Spleen (tissue), 11 donors: ENCODE measurements around the gene LPCAT3. TPM values are rescaled to one million over a fixed set of nuclear protein-coding genes. Genes with fewer than 3 reads are reported as not detected.
"Not testable (repeated sequence)": the region's sequence is repeated elsewhere in the genome, so short reads cannot be mapped to it uniquely, and the experiment has no call there.

Experiments used
- DNase-seq: peaks from one replicate; pipeline ENCODE4 v3.0.0-alpha.2; 2020
- H3K27ac ChIP-seq, 8 donors: fragments of 200-600 bp; sonication (generic) in 7 of 8; 1 replicate in 4 of 8; 2 replicates in 4 of 8; pipeline versions ENCODE4 v1.5.0 to v1.8.0; 2016 to 2021; ENCODE audit warnings: inconsistent platforms in 4 of 8, mild to moderate bottlenecking in 4 of 8, moderate library complexity in 1 of 8
- H3K27me3 ChIP-seq, 7 donors: fragments of 200-600 bp; sonication (generic) in 6 of 7; replicated peaks in 1 of 7; 1 replicate in 4 of 7; 2 replicates in 3 of 7; pipeline versions ENCODE4 v1.5.0 to v1.8.0; 2016 to 2021; ENCODE audit warnings: inconsistent platforms in 3 of 7, mild to moderate bottlenecking in 1 of 7
- H3K36me3 ChIP-seq, 6 donors: fragments of 200-600 bp; sonication (generic) in 5 of 6; 1 replicate in 4 of 6; 2 replicates in 2 of 6; pipeline versions ENCODE4 v1.5.0 to v1.8.0; 2016 to 2021; ENCODE audit warnings: inconsistent platforms in 2 of 6
- H3K4me1 ChIP-seq, 6 donors: fragments of 200-600 bp; sonication (generic) in 5 of 6; 1 replicate in 3 of 6; 2 replicates in 3 of 6; pipeline versions ENCODE4 v1.5.0 to v1.8.0; 2016 to 2021; ENCODE audit warnings: inconsistent platforms in 3 of 6
- H3K4me3 ChIP-seq, 8 donors: fragments of 200-600 bp; sonication (generic) in 7 of 8; 1 replicate in 4 of 8; 2 replicates in 4 of 8; pipeline versions ENCODE4 v1.5.0 to v1.8.0; 2016 to 2021; ENCODE audit warnings: inconsistent platforms in 4 of 8, mild to moderate bottlenecking in 4 of 8, moderate library complexity in 2 of 8
- H3K9me3 ChIP-seq, 8 donors: fragments of 200-600 bp; sonication (generic) in 7 of 8; 1 replicate in 4 of 8; 2 replicates in 4 of 8; pipeline versions ENCODE4 v1.5.0 to v1.8.0; 2016 to 2021; ENCODE audit warnings: inconsistent platforms in 4 of 8
- POLR2A ChIP-seq, 3 donors: fragments of 450-650 bp; IDR thresholded peaks; one replicate each; pipeline ENCODE4 v1.5.1; 2017; ENCODE audit warnings: antibody characterized with exemption in 3 of 3, mild to moderate bottlenecking in 1 of 3
- POLR2AphosphoS5 ChIP-seq, 3 donors: sonication (generic); formaldehyde crosslinking; IDR thresholded peaks; one replicate each; pipeline ENCODE4 v1.5.1; 2017; ENCODE audit warnings: antibody characterized with exemption in 3 of 3
- WGBS, 5 donors: extraction: QIAGEN DNeasy Blood & Tissue Kit in 3 of 5; methylation state at CpG; one replicate each; pipeline versions ENCODE4 v1.1.5 to v1.1.7; 2013 to 2018; 5-methylcytosine and 5-hydroxymethylcytosine counted together
- intact Hi-C: fragments of 100-400 bp; cut with DNase I; formaldehyde crosslinking; loops from one replicate; pipeline ENCODE4 v1.15.0; 2023; ENCODE audit warnings: low total_unique reads
- polyA plus RNA-seq, 3 donors: library from polyadenylated mRNA; stranded (reverse); fragments of 200-250 nt; gene quantifications; one replicate each; pipeline ENCODE4 v1.2.1, GENCODE V29; 2013
- total RNA-seq, 7 donors: library from RNA; depleted of rRNA in 3 of 7; stranded (reverse); fragments of >200 nt in 3 of 7; fragmentation: NEBNext Ultra II Directional in 4 of 7; extraction: Animal tissue kit (Norgen Biotek cat#: 25700) in 4 of 7; gene quantifications; one replicate each; pipeline versions ENCODE4 v1.1.0 to v1.2.1, GENCODE V29; 2016 to 2021
- TF ChIP-seq, protein P1 (sequence below), 11 experiments: fragments of 200-600 bp in 7 of 11; fragments of 450-650 bp in 4 of 11; sonication (generic) in 4 of 11; IDR thresholded peaks in 8 of 11; conservative IDR thresholded peaks in 3 of 11; 1 replicate in 7 of 11; 2 replicates in 4 of 11; pipeline versions ENCODE4 v1.4.0 to v1.8.0; 2016 to 2021; ENCODE audit warnings: antibody characterized with exemption in 11 of 11, inconsistent platforms in 4 of 11, mild to moderate bottlenecking in 1 of 11
- donor health status: healthy with polysubstance abuse.
- donor health status: DM: no; HTN: no; CAD: no; lungs with moderate emphysema.
- donor health status: DM: no; HTN: no; CAD: no.
- donor health status: Bipolar disorder and iron deficiency.
- donor health status: healthy.
- donor health status: DM: no; HTN: no; CAD: no.
- donor health status: DM: yes; HTN: yes; CAD: no.

The LPCAT3 gene
- total and polyA plus RNA-seq, 10 donors: 9.7 to 52.5 (median 36.9) TPM

DNA sequence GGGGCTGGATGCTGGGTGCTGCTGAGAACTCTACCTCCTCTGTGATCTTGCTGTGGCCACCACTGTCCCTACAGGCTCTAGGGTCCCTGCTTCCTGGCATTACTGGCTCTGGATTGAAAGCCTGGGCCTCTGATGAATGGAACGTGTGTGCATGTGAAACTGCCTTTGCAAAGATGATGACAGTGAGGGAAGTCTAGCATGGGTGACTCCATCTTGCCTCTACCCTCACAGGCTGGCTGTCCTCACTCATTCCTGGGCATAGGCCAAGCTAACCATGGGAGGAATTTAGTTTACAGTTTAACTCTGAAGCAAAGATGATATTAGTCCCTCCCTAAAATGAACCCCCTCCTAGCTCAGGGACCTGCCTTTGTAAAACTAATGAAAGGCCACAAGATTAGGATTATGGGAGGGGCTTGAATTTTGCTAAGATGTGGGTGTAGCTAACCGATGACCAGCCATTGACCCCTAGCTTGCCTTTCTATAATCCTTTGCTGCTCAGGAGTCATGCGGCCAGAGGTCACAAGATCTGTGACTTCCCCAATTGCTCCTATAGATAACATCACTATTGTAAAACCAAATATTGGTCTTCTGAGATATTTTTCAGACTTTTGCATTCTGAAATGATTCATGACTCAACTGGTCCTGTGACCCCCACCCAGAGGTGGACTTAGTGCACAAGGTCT lies 40.0 kb upstream of the LPCAT3 start:
- intact Hi-C loops: no loop called here
- Histone ChIP-seq H3K27ac (no peak overlapping the region), H3K4me1 (peaks cover 0 to 13% (median 6%) of the 10 kb centered on the region in 6 donors), H3K36me3 (no peaks in the 10 kb centered on the region), H3K27me3 (peaks cover 0 to 14% (median 0%) of the 10 kb centered on the region in 7 donors), H3K9me3 (no peaks in the 10 kb centered on the region), H3K4me3 (no peak overlapping the region)
- WGBS, 5 donors: 62 to 84% (median 82%) methylated on average over 3 of the region's 3 CpGs
- TF ChIP-seq POLR2A (IDR thresholded peaks at IDR 0.05) (no peak), POLR2AphosphoS5 (IDR thresholded peaks at IDR 0.05) (no peak)
- TF ChIP-seq, protein P1, sequence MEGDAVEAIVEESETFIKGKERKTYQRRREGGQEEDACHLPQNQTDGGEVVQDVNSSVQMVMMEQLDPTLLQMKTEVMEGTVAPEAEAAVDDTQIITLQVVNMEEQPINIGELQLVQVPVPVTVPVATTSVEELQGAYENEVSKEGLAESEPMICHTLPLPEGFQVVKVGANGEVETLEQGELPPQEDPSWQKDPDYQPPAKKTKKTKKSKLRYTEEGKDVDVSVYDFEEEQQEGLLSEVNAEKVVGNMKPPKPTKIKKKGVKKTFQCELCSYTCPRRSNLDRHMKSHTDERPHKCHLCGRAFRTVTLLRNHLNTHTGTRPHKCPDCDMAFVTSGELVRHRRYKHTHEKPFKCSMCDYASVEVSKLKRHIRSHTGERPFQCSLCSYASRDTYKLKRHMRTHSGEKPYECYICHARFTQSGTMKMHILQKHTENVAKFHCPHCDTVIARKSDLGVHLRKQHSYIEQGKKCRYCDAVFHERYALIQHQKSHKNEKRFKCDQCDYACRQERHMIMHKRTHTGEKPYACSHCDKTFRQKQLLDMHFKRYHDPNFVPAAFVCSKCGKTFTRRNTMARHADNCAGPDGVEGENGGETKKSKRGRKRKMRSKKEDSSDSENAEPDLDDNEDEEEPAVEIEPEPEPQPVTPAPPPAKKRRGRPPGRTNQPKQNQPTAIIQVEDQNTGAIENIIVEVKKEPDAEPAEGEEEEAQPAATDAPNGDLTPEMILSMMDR (IDR thresholded peaks at IDR 0.05 in 8 of 11, conservative IDR thresholded peaks at IDR 0.05 in 3 of 11): no peak
- DNase-seq: no peak

- intact Hi-C loops, H3K4me3 ChIP-seq, H3K9me3 ChIP-seq, DNase-seq, H3K27ac ChIP-seq, H3K4me1 ChIP-seq, H3K36me3 ChIP-seq: not testable (repeated sequence)
- H3K27me3 ChIP-seq: peaks cover 0 to 14% (median 0%) of the 10 kb centered on the region in 7 donors
- WGBS, 5 donors: 83 to 100% (median 90%) methylated on average over 2 of the region's 2 CpGs
Observed at GRCh38 chr12:7055736-7056135, 37.5 kb upstream of the LPCAT3 start.

DNA sequence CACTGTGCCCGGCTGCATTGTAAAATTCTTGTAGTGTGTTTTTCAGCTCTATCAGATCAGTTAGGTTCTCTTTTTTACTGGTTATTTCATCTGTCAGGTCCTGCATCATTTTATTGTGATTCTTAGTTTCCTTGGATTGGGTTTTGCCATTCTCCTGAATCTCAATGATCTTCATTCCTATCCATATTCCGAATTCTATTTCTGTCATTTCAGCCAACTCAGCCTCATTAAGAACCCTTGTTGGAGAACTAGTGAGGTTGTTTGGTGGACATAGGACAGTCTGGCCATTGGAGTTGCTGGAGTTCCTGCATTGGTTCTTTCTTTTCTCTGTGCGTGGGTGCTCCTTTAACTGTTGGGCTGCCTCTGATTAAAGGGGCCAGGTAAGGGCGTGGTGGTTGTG lies 36.6 kb upstream of the LPCAT3 start:
- Histone ChIP-seq H3K4me1 (peaks cover 0 to 5% (median 3%) of the 10 kb centered on the region in 6 donors), H3K27me3 (peaks cover 0 to 9% (median 0%) of the 10 kb centered on the region in 7 donors), H3K36me3 (no peaks in the 10 kb centered on the region), H3K4me3 (no peak overlapping the region), H3K27ac (no peak overlapping the region), H3K9me3 (no peaks in the 10 kb centered on the region)
- TF ChIP-seq, protein P1 (IDR thresholded peaks at IDR 0.05 in 8 of 11, conservative IDR thresholded peaks at IDR 0.05 in 3 of 11): no peak
- no peak for TF ChIP-seq POLR2A (IDR thresholded peaks at IDR 0.05)
- intact Hi-C loops: no loop called here
- no peak for DNase-seq
- 79 to 95% (median 88%) methylated on average over 4 of the region's 4 CpGs for WGBS, 5 donors

DNA sequence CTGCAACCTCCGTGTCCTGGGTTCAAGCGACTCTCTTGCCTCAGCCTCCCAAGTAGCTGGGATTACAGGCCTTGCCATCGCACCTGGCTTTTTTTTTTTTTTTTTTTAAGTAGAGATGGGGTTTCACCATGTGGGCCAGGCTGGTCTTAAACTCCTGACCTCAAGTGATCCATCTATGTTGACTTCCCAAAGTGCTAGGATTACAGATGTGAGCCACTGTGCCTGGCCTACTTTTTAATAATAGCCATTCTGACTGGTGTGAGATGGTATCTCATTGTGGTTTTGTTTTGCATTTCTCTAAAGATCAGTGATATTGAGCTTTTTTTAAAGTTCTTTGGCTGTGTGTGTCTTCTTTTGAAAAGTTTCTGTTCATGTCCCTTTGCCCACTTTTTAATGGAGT lies 31.7 kb upstream of the LPCAT3 start:
- H3K36me3 ChIP-seq, H3K9me3 ChIP-seq, intact Hi-C loops, H3K27me3 ChIP-seq, DNase-seq, H3K4me3 ChIP-seq, H3K27ac ChIP-seq: not testable (repeated sequence)
- WGBS, 5 donors: 93 to 100% (median 98%) methylated on average over 3 of the region's 3 CpGs
- H3K4me1 ChIP-seq: peaks cover 0 to 20% (median 10%) of the 10 kb centered on the region in 6 donors

DNA sequence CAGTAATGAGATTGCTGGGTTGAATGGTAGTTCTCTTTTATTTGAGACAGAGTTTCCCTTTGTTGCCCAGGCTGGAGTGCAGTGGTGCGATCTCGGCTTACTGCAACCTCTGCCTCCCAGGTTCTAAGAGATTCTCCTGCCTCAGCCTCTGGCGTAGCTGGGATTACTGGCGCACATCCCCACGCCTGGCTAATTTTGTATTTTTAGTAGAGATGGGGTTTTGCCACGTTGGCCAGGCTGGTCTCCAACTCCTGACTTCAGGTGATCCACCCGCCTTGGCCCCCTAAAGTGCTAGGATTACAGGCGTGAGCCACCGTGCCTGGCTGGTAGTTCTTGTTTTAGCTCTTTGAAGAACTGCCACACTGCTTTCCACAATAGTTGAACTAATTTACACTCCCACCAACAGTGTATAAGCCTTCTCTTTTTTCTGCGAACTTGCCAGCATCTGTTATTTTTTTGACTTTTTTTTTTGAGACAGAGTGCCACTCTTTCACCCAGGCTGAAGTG lies 31.2 kb upstream of the LPCAT3 start:
- H3K27ac ChIP-seq, H3K4me3 ChIP-seq, intact Hi-C loops, H3K27me3 ChIP-seq, DNase-seq, H3K9me3 ChIP-seq, H3K36me3 ChIP-seq: not testable (repeated sequence)
- peaks cover 0 to 20% (median 10%) of the 10 kb centered on the region in 6 donors for H3K4me1 ChIP-seq
- 88 to 92% (median 91%) methylated on average over 10 of the region's 10 CpGs for WGBS, 5 donors
